H1 (cell line): ENCODE results near the gene DNAJC21.
A peak's percentile ranks its signal among the peaks of the same experiment; 100 is the strongest.

Experiments
- CTCF ChIP-seq, 3 experiments: IDR thresholded peaks; 1 replicate in 2 of 3; 2 replicates in 1 of 3; pipeline versions ENCODE4 v1.5.1 to v1.6.1; 2011; ENCODE audit warnings: low read length in 3 of 3, mild to moderate bottlenecking in 3 of 3, inconsistent platforms in 2 of 3, low read depth in 1 of 3, moderate library complexity in 1 of 3; ENCODE audit not compliant: insufficient read depth in 1 of 3; ENCODE audit errors: control extremely low read depth in 1 of 3
- EP300 ChIP-seq, 2 experiments: IDR thresholded peaks; 1 replicate in 1 of 2; 2 replicates in 1 of 2; pipeline ENCODE4 v1.6.1; 2011 to 2012; ENCODE audit warnings: low read depth in 2 of 2, low read length in 2 of 2, mild to moderate bottlenecking in 2 of 2, borderline replicate concordance in 1 of 2, inconsistent platforms in 1 of 2, moderate library complexity in 1 of 2
- POLR2AphosphoS5 ChIP-seq: IDR thresholded peaks from 2 replicates; pipeline ENCODE4 v1.6.1; 2011; ENCODE audit warnings: low read depth, low read length
- SUZ12 ChIP-seq: fragments of 200-600 bp; sonication (generic); IDR thresholded peaks from 2 replicates; pipeline ENCODE4 v1.6.1; 2012; ENCODE audit warnings: mild to moderate bottlenecking, inconsistent platforms, low read length, moderate library complexity, mixed read lengths
- TAF1 ChIP-seq: IDR thresholded peaks from 2 replicates; pipeline ENCODE4 v1.6.1; 2011; ENCODE audit warnings: mild to moderate bottlenecking, low read depth, low read length

GRCh38 chr5:34929134-34929719 lies at the start of gene DNAJC21:
- TF ChIP-seq EP300 (IDR thresholded peaks at IDR 0.05; ENCODE audit: borderline replicate concordance in 1 of 2, low read depth in 2 of 2, low read length in 2 of 2): no peak
- no peak for TF ChIP-seq CTCF (IDR thresholded peaks at IDR 0.05; ENCODE audit: control extremely low read depth in 1 of 3, insufficient read depth in 1 of 3, low read depth in 1 of 3, low read length in 3 of 3)
- TF ChIP-seq TAF1: no peak
- peak; percentile 4; the same call in 1 of the 2 replicates for TF ChIP-seq POLR2AphosphoS5
- TF ChIP-seq SUZ12: no peak
